Right lobe of liver (tissue), 6 donors: Measurements from ENCODE around the gene PCDHAC2. TPM values are rescaled to one million over a fixed set of nuclear protein-coding genes. Genes with fewer than 3 reads are reported as not detected.

ENCODE experiments used
- ATAC-seq, 4 donors: fragments of 200-7000 bp; cut with Tn5 transposase; one replicate each; pipeline ENCODE4 v1.9.1; 2020; ENCODE audit warnings: mild to moderate bottlenecking in 4 of 4, moderate library complexity in 4 of 4
- DNase-seq, 3 donors: peaks; one replicate each; pipeline ENCODE4 v3.0.0-alpha.2; 2020
- H3K27ac ChIP-seq, 3 donors: fragments of 200-600 bp; one replicate each; pipeline ENCODE4 v1.8.0; 2022
- H3K27me3 ChIP-seq, 2 donors: fragments of 200-600 bp; one replicate each; pipeline ENCODE4 v1.8.0; 2022
- H3K36me3 ChIP-seq, 4 donors: fragments of 200-600 bp; sonication (generic) in 1 of 4; one replicate each; pipeline versions ENCODE4 v1.5.1 to v1.8.0; 2017 to 2022; ENCODE audit warnings: control low read depth in 1 of 4
- H3K4me1 ChIP-seq, 4 donors: fragments of 200-600 bp; sonication (generic) in 1 of 4; one replicate each; pipeline versions ENCODE4 v1.5.1 to v1.8.0; 2017 to 2022; ENCODE audit warnings: control low read depth in 1 of 4
- H3K4me3 ChIP-seq, 3 donors: fragments of 200-600 bp; one replicate each; pipeline ENCODE4 v1.8.0; 2022
- H3K9me3 ChIP-seq, 4 donors: fragments of 200-600 bp; sonication (generic) in 1 of 4; one replicate each; pipeline versions ENCODE4 v1.5.1 to v1.8.0; 2017 to 2022; ENCODE audit warnings: control low read depth in 1 of 4
- CTCF ChIP-seq, 4 donors: fragments of 200-600 bp in 3 of 4; fragments of 450-650 bp in 1 of 4; IDR thresholded peaks; one replicate each; pipeline versions ENCODE4 v1.5.1 to v1.8.0; 2016 to 2022; ENCODE audit warnings: antibody characterized with exemption in 4 of 4, mild to moderate bottlenecking in 2 of 4
- POLR2A ChIP-seq: fragments of 450-650 bp; IDR thresholded peaks from one replicate; pipeline ENCODE4 v1.6.1; 2017; ENCODE audit warnings: antibody characterized with exemption, mild to moderate bottlenecking
- WGBS: methylation state at CpG from one replicate; pipeline ENCODE4 v1.1.6; 2018; ENCODE audit warnings: low coverage, low lambda C conversion rate; ENCODE audit not compliant: insufficient coverage; ENCODE audit errors: missing lambda C conversion rate; 5-methylcytosine and 5-hydroxymethylcytosine counted together
- intact Hi-C, 2 donors: fragments of 100-400 bp; cut with DNase I; formaldehyde crosslinking; loops; one replicate each; pipeline versions ENCODE4 v1.11.2 to v1.14.1; 2022
- small RNA-seq, 2 experiments: library from RNA; depleted of rRNA; stranded (forward); fragments of <200 nt; gene quantifications; one replicate each; pipeline ENCODE3, GENCODE V24; 2016
- total RNA-seq, 6 experiments: library from RNA; depleted of rRNA in 2 of 6; stranded (reverse); fragments of >200 nt in 2 of 6; fragmentation: NEBNext Ultra II Directional in 3 of 6; extraction: Animal tissue kit (Norgen Biotek cat#: 25700) in 3 of 6; gene quantifications; one replicate each; pipeline versions ENCODE4 v1.1.0 to v1.2.4, GENCODE V29; 2016 to 2023
- donor health status: DM: no; HTN: yes; CAD: no.
- donor health status: DM: no; HTN: no; CAD: no.
- donor health status: DM: no; HTN: no; CAD: no.
- donor health status: DM: no; HTN: yes; CAD: no.
- donor health status: DM: no; HTN: yes; CAD: no.

PCDHAC2 gene
- total RNA-seq, 6 experiments from 2014 or later = 0.68 to 2.2 (median 1.3) TPM

GRCh38 chr5:141010047-141010793 lies 43.9 kb downstream of the PCDHAC2 start:
- ATAC-seq (no peak), DNase-seq (no peak)
- 40% methylated on average over 11 of the region's 12 CpGs for WGBS
- no peaks in the 10 kb centered on the region for H3K36me3 ChIP-seq
- no peaks in the 10 kb centered on the region for H3K27me3 ChIP-seq
- H3K4me1 ChIP-seq = no peaks in the 10 kb centered on the region
- no peak for TF ChIP-seq POLR2A
- TF ChIP-seq CTCF (IDR thresholded peaks at IDR 0.05) = no peak
- no peak overlapping the region for H3K27ac ChIP-seq
- no peaks in the 10 kb centered on the region for H3K9me3 ChIP-seq
- intact Hi-C loops = no loop called here
- no peak overlapping the region for H3K4me3 ChIP-seq

GRCh38 chr5:141017943-141018342 lies 51.7 kb downstream of the PCDHAC2 start:
- ATAC-seq (no peak), DNase-seq (no peak)
- Histone ChIP-seq H3K27me3 (no peaks in the 10 kb centered on the region), H3K4me3 (no peak overlapping the region), H3K4me1 (no peaks in the 10 kb centered on the region), H3K36me3 (no peaks in the 10 kb centered on the region), H3K27ac (no peak overlapping the region), H3K9me3 (no peaks in the 10 kb centered on the region)
- intact Hi-C loops = no loop called here
- TF ChIP-seq CTCF (IDR thresholded peaks at IDR 0.05) (no peak), POLR2A (no peak)

Small RNA genes within 50 kb of the gene (small RNA-seq; reads per million reads assigned to genes)
- gene AC010223.1 = 0 reads per million in 2 experiments

Other genes with a start within 250 kb of the PCDHAC2 start
- not detected for gene PCDHA1, start 180.3 kb upstream of the PCDHAC2 start, total RNA-seq
- not detected for gene PCDHA2, start 171.6 kb upstream of the PCDHAC2 start, total RNA-seq
- under 1 TPM in 1 of 6 experiments, not detected in 5; 0.07 TPM for gene PCDHA3, start 165.4 kb upstream of the PCDHAC2 start, total RNA-seq
- under 1 TPM in 4 of 6 experiments, not detected in 2; 0.09 to 0.19 (median 0.13) TPM for gene PCDHA4, start 159.4 kb upstream of the PCDHAC2 start, total RNA-seq
- under 1 TPM in 1 of 6 experiments, not detected in 5; 0.06 TPM for gene PCDHA5, start 144.9 kb upstream of the PCDHAC2 start, total RNA-seq
- gene PCDHA6, start 138.5 kb upstream of the PCDHAC2 start, total RNA-seq = under 1 TPM in 1 of 6 experiments, not detected in 5; 0.12 TPM
- under 1 TPM in 2 of 6 experiments, not detected in 4; 0.07 to 0.12 TPM for gene PCDHA7, start 132.2 kb upstream of the PCDHAC2 start, total RNA-seq
- not detected for gene PCDHA8, start 125.3 kb upstream of the PCDHAC2 start, total RNA-seq
- gene PCDHA9, start 118.1 kb upstream of the PCDHAC2 start, total RNA-seq = not detected
- gene PCDHA10, start 110.6 kb upstream of the PCDHAC2 start, total RNA-seq = under 1 TPM in 3 of 6 experiments, not detected in 3; 0.05 to 0.07 (median 0.06) TPM
- gene PCDHA11, start 97.5 kb upstream of the PCDHAC2 start, total RNA-seq = under 1 TPM in 3 of 6 experiments, not detected in 3; 0.04 to 0.51 (median 0.07) TPM
- under 1 TPM in 4 of 6 experiments, not detected in 2; 0.18 to 0.51 (median 0.32) TPM for gene PCDHA12, start 91.2 kb upstream of the PCDHAC2 start, total RNA-seq
- gene PCDHA13, start 84.4 kb upstream of the PCDHAC2 start, total RNA-seq = 1 to 10 TPM in 3 of 6 experiments, under 1 TPM in 2, not detected in 1; 0.35 to 1.8 (median 1.2) TPM
- gene PCDHAC1, start 40.2 kb upstream of the PCDHAC2 start, total RNA-seq = under 1 TPM; 0.18 to 0.86 (median 0.35) TPM
- not detected for gene PCDHB1, start 84.9 kb downstream of the PCDHAC2 start, total RNA-seq
- gene PCDHB2, start 128.1 kb downstream of the PCDHAC2 start, total RNA-seq = under 1 TPM in 3 of 6 experiments, not detected in 3; 0.11 to 0.19 (median 0.14) TPM
- under 1 TPM in 3 of 6 experiments, not detected in 3; 0.07 to 0.31 (median 0.30) TPM for gene PCDHB3, start 134.0 kb downstream of the PCDHAC2 start, total RNA-seq
- under 1 TPM; 0.10 to 0.35 (median 0.20) TPM for gene PCDHB4, start 155.3 kb downstream of the PCDHAC2 start, total RNA-seq
- 1 to 10 TPM in 1 of 6 experiments, under 1 TPM in 5; 0.18 to 1.2 (median 0.45) TPM for gene PCDHB5, start 168.7 kb downstream of the PCDHAC2 start, total RNA-seq
- under 1 TPM in 4 of 6 experiments, not detected in 2; 0.06 to 0.16 (median 0.12) TPM for gene PCDHB6, start 183.6 kb downstream of the PCDHAC2 start, total RNA-seq
- under 1 TPM; 0.07 to 0.31 (median 0.13) TPM for gene PCDHB7, start 206.2 kb downstream of the PCDHAC2 start, total RNA-seq
- gene PCDHB8, start 211.3 kb downstream of the PCDHAC2 start, total RNA-seq = under 1 TPM in 4 of 6 experiments, not detected in 2; 0.12 to 0.49 (median 0.19) TPM
- gene PCDHB16, start 215.9 kb downstream of the PCDHAC2 start, total RNA-seq = under 1 TPM; 0.17 to 0.51 (median 0.34) TPM
- under 1 TPM in 5 of 6 experiments, not detected in 1; 0.07 to 0.51 (median 0.21) TPM for gene PCDHB9, start 220.7 kb downstream of the PCDHAC2 start, total RNA-seq
- under 1 TPM in 5 of 6 experiments, not detected in 1; 0.09 to 0.23 (median 0.12) TPM for gene PCDHB10, start 225.9 kb downstream of the PCDHAC2 start, total RNA-seq
- under 1 TPM in 5 of 6 experiments, not detected in 1; 0.06 to 0.44 (median 0.19) TPM for gene PCDHB11, start 233.2 kb downstream of the PCDHAC2 start, total RNA-seq
- gene PCDHB12, start 242.2 kb downstream of the PCDHAC2 start, total RNA-seq = 1 to 10 TPM in 1 of 6 experiments, under 1 TPM in 4, not detected in 1; 0.27 to 1.1 (median 0.33) TPM
- under 1 TPM; 0.25 to 1.00 (median 0.49) TPM for gene PCDHB13, start 247.4 kb downstream of the PCDHAC2 start, total RNA-seq